HG02798 (cell line): Measurements from ENCODE around the gene KPNA1.
"Not testable (repeated sequence)": the region's sequence is repeated elsewhere in the genome, so short reads cannot be mapped to it uniquely, and the experiment has no call there.

ENCODE experiments used
- ATAC-seq: cut with Tn5 transposase; IDR thresholded peaks from one replicate; pipeline ENCODE4 v1.9.1; 2021; ENCODE audit warnings: mild to moderate bottlenecking; ENCODE audit not compliant: unreplicated experiment, poor library complexity

The KPNA1 gene

DNA sequence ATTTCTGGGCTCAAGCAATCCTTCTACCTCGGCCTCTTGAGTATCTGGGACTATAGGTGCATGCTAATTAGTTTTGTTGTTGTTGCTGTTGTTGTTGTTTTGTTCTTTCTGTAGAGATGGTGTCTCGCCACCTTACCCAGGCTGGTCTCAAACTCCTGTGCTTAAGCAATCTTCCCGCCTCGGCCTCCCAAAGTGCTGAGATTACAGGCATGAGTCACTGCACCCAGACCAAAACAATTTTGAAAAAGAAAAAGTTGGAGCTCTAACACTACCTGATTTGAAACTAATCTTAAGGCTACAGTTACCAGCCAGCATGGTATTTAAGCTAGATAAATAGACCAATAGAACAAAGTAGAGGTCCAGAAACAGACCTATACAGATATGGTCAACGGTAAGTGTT lies 29.8 kb downstream of the KPNA1 start:
- no peak for ATAC-seq

DNA sequence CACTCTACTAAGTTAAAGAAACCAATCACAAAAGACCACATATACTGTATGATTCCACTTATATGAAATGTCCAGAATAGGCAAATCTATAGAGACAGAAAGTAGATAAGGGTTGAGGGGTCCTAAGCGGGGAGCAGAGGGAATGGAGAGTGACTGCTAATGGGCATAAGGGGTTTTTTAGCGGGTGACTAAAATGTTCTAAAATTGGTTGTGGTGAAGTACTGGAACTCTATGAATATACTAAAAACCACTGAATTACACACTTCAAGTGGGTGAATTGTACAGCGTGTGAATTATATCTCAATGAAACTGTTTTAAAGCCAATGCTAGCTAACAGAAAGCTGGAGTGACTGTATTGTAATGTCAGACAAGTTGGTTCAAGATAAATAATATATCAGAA lies 33.3 kb downstream of the KPNA1 start:
- no peak for ATAC-seq

DNA sequence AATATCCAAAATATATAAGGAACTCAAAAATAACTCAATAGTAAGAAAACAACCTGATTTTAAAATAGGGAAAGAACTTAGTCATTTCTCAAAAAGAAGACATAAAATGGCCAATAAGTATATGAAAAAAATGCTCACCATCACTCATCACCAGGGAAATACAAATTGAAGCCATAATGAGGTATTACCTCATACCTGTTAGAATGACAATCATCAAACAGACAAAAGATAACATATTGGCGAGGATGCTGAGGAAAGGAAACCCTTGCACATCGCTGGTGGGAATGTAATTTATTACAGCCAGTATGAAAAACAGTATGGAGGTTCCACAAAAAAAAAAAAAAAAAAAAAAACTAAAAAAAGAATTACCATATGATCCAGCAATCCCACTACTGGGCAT lies 38.2 kb downstream of the KPNA1 start:
- ATAC-seq, result no peak

DNA sequence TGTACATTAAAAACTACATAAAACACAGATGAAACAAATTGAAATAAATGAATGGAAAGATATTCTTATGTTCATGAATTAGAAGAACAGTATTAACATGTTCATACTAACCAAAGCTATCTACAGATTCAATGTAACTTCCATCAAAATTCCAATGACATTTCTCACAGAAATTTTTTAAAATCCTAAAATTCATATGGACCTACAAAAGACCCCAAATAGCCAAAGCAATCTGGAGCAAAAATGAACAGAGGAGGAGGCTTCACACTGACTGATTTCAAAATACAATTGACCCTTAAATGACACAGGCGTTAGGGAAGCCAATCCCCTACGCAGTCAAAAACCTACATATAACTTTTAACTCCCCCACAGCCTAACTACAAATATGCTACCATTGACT lies 39.4 kb downstream of the KPNA1 start:
- ATAC-seq, result no peak

DNA sequence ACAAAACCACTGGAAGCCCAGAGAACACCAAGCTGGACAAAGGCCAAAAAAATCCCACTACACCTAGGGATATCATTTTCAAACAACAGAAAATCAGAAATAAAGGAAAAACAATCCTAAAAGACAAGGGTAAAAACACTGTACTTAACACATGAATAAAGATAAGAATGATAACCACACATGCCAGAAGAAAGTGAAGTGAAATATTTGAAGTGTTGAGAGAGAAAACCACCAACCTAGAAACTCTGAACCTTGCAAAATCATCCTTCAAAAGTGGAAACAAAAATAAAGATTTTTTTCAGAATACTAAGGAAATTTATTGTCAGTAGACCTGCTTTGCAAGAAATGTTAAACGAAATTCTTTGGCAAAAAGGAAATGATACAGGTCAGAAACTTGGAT lies 45.1 kb downstream of the KPNA1 start:
- no peak for ATAC-seq

DNA sequence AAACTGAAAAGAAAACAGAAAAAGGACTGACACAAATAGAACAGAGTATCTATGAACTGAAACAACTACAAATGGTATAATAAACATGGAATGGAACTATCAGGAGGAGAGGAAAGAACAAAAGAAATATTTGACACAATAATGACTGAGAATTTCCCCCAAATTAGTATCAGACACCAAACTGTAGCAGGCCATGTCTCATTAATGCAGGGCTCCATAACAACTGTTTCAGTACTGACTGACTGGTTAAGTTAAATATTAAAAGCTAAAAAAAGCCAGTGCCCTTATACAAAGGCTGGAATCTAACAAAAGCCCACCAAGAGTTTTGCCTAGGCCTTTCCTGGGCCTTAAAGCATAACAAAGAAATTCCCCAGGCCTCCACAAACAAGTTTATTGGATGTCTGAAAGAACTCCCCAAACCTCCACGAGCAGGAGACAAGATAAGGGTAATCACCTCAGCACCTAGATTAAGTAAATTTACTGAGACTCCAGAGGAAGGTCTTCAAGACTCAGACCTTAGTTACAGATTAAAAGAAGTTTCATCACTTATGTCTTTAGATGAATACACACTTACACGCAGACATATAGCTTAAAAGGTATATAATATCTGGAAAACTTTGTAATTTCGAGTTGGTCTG lies 45.7 kb downstream of the KPNA1 start:
- peak; percentile 41 for ATAC-seq

DNA sequence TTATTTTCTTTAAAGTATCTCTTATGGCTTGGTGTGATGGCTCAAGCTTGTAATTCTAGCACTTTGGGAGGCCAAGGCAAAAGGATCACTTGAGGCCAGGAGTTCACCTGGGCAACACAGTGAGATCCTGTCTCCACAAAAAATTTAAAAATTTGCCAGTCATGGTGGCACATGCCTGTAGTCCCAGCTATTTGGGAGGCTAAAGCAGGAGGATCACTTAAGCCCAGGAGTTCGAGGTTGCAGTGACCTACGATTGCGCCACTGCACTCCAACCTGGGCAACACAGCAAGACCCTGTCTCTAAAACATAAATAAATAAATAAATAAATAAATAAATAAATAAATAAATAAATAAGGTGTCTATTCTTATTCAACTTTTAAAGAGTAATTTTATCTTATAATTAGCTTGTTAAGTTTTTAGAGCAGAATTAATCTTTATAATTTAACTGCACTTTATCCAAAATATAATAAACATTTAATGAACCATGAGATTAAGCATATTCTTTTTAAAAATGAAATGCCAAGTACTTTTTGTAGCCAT lies 48.0 kb downstream of the KPNA1 start:
- no peak for ATAC-seq

DNA sequence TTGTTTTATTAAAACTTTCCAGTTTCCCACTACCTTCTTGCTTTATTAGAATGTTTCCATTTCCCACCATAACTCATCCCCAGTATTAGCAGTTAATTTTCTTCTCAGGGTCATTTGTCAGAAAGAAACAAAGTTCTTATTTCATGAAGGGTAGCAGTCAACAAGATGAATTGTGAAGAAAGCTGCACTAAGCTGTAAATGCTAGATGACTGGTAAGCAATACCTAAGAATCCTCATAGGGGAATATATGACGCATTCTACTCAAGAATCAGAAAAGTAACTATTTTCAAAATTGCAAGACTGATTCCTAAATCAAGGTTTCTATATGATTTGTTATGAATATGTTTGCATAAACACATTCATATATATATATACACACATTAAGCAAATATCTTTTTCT lies 50.1 kb downstream of the KPNA1 start:
- no peak for ATAC-seq

DNA sequence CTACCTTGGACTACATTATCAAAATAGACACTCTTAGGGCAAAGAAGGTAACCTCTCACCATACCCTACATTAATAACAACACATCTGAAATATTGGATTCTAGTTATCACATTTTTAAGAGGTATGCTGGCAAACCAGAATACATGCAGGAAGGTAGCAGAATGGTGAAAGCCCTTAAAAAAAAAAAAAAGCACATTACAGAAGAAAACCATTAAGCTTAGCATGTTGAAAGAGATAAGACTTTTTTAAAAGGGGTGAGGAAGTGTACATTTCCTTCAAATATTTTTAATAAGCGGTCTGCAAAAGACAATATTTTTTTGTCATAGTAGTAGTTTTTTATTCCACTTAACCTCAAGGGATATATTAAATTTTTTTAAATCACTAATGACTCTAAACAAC lies 52.3 kb downstream of the KPNA1 start:
- no peak for ATAC-seq

DNA sequence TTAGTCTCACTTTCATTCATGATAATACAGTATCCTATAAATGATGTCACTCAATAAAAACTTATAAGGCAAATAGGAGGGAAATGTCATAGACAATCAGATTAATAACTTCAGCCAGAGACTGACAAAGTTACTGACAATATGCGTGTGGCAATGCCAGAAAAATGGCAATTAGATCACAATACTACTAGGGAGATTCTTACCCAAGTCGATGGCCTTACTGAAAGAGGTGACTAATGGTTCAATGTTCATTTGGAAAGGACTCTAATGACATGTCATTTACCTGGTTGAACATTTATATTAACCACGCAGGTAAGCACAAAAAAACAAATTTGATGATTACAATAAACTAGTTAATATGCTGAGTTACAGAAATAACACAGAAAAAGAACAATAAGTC lies 52.9 kb downstream of the KPNA1 start:
- ATAC-seq, result no peak

DNA sequence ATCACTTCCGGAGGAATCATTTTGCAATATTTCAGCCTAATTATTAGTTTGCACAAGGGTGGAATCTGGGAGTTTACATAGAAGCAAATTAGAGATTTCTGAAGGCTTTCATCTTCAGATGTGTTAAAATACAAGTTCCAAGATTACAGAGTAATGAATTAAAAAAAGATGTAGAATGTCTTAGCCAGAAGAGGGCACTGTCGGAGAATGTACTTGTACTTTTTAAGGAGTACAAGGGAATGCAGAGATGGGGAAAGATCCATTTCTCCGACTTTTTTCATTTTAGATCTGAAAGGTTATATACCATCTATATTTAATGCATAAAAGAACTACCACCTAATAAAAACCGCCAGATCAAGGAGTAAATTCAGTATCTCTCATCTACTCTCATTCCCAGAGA lies 55.7 kb downstream of the KPNA1 start:
- ATAC-seq, result no peak

DNA sequence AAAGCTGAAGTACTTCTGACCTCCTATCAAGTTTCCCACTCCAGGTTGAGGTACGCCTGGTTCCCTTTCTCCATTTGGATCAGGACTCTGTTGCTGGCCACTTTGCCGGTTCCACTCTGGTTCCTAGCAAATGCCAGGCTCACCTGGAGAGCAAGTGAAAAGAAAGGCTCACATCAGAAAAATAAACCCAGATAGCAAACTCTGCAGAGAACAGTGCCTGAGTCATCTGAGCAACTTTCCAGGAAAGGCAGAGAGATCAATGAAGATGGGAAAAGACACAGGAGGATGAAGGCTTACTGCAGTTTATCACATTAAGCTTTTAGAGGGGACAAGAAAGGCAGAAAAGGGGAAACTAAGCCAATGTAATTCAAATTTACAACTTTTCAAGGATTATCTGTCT lies 57.0 kb downstream of the KPNA1 start:
- no peak for ATAC-seq

DNA sequence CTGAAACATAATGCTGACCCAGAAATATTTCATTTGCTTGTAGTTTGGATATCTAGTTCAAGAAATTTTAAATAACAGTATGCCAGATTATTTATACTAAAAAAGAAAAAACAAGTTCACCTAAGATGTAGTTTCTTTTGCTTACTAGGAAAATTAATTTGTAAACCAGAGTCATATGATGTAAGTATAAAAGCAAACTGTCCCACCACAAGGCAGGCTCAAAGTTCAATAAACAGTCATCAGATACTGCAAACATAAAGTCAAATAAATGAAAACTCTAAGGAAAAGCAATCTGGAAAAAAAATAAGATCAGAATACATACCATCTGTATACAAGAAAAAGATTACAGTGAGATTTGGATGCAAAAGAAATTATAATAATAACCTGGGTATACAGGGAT lies 58.7 kb downstream of the KPNA1 start:
- no peak for ATAC-seq

DNA sequence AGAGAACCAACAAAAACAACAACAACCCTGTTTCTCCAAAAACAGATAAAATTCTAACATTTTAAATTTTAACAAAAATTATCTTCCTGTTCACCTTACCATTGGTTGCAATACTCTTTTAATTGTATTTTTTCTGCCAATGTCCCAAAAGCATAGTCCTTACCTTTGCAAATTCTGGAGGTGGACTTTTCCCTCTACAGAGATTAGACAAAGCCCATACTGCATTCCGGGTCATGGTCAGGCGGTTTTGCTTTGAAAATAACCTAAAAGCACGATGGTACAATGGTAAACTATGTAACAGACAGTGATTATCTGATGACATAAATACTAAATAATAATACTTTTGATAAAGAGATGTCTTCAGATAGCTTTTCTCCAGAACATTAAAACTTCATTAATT lies 63.4 kb downstream of the KPNA1 start:
- no peak for ATAC-seq

DNA sequence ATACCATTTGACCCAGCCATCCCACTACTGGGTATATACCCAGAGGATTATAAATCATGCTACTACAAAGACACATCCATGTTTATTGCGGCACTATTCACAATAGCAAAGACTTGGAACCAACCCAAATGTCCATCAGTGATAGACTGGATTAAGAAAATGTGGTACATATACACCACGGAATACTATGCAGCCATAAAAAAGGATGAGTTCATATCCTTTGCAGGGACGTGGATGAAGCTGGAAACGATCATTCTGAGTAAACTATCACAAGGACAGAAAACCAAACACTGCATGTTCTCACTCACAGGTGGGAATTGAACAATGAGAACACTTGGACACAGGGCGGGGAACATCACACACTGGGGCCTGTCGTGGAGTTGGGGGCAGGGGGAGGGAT lies 66.5 kb downstream of the KPNA1 start:
- not testable (repeated sequence) for ATAC-seq

DNA sequence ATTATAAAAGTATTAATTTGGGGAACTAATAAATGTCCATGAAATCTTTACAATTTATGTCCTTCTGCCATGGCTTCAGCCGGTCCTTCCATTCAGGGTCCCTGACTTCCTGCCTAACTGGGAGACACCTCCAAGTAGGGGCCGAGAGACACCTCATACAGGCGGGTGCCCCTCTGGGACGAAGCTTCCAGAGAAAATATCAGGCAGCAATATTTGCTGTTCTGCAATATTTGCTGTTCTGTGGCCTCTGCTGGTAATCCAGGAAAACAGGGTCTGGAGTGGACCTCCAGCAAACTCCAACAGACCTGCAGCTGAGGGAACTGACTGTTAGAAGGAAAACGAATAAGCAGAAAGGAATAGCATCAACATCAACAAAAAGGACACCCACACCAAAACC lies 70.2 kb downstream of the KPNA1 start:
- ATAC-seq, result not testable (repeated sequence)

DNA sequence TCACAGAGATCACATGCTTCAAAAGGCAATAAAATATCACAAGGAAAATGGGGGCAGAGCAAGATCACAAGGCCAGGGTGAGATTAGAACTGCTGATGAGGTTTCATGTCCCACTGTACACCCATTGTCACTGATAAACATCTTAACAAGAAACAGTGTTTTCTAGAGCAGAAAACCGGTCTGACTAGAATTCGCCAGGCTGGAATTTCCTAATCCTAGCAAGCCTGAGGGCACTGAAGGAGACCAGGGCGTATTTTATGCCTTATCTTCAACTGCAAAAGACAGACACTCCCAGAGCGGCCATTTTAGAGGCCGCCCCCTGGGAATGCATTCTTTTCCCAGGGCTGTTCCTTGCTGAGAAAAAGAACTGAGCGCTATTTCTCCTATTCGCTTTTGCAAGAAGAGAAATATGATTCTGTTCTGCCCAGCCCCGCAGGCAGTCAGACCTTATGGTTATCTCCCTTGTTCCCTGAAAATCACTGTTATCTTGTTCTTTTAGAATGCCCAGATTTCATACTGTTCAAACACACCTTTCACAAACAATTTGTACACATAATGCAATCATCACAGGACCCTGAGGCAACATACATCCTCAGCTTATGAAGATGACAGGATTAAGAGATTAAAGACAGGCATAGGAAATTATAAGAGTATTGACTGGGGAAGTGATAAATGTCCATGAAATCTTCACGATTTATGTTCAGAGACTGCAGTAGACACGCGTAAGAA lies 70.8 kb downstream of the KPNA1 start:
- ATAC-seq, result not testable (repeated sequence)

DNA sequence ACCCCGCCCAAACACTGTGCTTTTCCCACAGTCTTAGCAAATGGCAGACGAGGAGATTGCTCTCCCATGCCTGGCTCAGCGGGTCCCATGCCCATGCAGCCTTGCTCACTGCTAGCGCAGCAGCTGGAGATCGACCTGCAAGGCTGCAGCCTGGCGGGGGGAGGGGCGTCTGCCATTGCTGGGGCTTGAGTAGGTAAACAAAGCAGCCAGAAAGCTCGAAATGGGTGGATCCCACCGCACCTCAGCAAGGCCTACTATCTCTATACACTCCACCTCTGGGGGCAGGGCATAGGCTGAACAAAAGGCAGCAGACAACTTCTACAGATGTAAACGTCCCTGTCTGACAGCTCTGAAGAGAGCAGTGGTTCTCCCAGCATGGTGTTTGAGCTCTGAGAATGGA lies 71.6 kb downstream of the KPNA1 start:
- no peak for ATAC-seq

DNA sequence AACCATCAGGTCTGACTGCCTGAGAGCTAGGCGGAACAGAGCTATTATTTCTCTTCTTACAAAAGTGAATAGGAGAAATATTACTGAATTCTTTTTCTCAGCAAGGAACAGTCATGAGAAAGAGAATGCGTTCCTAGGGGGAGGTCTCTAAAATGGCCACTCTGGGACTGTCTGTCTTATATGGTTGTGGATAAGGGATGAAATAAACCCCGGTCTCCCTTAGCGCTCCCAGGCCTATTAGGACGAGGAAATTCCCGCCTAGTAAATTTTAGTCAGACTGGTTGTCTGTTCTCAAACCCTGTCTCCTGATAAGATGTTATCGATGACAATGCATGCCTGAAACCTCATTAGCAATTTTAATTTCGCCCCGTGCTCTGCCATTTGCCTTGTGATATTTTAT lies 78.8 kb downstream of the KPNA1 start:
- no peak for ATAC-seq

DNA sequence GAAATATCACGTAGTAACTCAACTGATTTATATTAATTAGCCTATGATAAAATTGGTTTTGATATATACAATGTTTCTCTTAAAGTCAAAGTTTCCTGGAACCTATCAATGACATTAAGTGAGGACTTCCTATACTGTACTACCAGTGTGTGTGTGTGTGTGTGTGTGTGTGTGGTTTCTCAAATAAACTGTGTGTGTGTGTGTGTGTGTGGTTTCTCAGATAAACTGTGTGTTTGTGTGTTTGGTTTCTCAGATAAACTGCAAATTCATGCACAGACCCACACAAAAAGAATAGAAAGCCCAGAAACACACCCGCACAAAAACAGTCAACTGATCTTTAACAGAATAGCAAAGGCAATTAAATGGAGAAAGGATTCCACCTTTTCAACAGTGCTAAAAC lies 84.4 kb downstream of the KPNA1 start:
- no peak for ATAC-seq

DNA sequence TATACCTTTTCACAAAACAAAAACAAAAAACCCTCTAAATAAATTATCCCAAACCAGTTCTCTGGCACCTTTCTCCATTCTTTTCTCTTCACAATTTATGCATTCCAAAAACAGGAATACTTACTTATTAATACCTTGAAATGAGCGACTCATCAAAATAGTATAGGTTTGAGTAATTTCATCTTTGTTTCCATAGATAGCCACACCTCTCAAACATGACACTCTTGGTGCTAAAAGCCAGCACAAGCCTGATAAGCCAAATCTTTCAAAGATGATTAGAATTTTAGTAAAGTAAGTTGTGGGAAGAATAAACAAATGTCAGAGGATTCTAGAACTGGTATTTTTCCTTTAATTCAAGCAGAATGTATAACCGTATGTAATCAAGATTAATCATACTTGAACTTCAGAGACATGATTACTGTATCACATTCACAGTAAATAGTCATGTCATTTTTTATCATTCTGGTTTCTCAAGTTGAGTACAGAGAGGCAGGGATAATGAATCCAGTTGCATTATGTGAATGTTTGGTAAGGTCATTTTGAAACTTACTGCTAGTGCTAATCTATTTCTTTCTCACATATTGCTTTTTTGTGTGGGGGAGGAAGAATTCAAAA lies 86.8 kb downstream of the KPNA1 start:
- ATAC-seq, result no peak

DNA sequence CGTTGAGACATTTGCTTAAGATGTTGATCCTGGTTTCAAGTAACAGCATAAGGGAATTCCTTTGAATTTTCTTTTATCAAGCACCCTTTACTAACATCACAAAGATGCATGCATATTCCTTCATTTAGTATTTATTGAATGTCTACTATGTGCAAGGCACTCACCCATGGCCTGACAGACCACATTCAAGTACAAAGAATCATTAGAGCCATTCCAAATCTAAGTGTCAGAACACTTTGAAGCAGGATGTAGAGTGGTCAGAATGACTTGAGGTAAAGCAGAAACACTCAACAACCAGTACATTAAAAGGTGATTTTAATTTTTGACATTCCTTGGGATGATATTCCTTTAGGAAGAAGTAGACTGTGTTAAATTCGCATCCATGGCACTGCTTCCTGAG lies 92.9 kb downstream of the KPNA1 start:
- no peak for ATAC-seq
